ENCODE data around the gene RNASE1. TPM values are rescaled to one million over a fixed set of nuclear protein-coding genes. Genes with fewer than 3 reads are reported as not detected.
A peak's percentile ranks its signal among the peaks of the same experiment; 100 is the strongest.
"Not testable (repeated sequence)": the region's sequence is repeated elsewhere in the genome, so short reads cannot be mapped to it uniquely, and the experiment has no call there.

The RNASE1 gene
- total RNA-seq, 1 donor: not detected

- TF ChIP-seq CTCF (IDR thresholded peaks at IDR 0.05; ENCODE audit: insufficient read depth, low read depth, low read length): peak; percentile 11
- H3K4me3 ChIP-seq (ENCODE audit: low read depth, low read length): no peak overlapping the region
- peak; percentile 14 for DNase-seq (ENCODE audit: low read depth)
These were observed 34.2 kb upstream of the RNASE1 start for GRCh38 chr14:20836668-20837338.

DNA sequence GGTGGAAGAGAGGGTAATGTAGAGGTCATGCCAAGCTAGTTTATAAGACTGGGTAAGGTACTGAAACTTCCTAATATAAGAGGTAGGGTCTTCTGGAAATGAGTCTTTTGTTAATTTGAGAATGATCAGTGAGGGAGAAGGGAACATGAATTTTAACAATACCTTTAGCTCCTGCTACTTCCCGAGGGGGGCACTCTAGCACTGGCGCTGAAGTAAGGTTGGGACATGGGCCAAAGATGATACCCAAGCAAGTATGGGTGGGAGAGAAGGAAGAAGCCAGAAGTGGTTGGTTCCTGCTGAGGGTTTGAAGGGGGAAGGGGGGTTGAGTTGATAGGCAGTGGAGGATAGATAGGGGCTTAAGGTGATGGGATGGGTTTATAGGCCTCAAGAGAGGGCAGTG, 32.3 kb upstream of the RNASE1 start:
- no peak for TF ChIP-seq CTCF (IDR thresholded peaks at IDR 0.05; ENCODE audit: insufficient read depth, low read depth, low read length)
- DNase-seq (ENCODE audit: low read depth): no peak
- no peak overlapping the region for H3K4me3 ChIP-seq (ENCODE audit: low read depth, low read length)

DNA sequence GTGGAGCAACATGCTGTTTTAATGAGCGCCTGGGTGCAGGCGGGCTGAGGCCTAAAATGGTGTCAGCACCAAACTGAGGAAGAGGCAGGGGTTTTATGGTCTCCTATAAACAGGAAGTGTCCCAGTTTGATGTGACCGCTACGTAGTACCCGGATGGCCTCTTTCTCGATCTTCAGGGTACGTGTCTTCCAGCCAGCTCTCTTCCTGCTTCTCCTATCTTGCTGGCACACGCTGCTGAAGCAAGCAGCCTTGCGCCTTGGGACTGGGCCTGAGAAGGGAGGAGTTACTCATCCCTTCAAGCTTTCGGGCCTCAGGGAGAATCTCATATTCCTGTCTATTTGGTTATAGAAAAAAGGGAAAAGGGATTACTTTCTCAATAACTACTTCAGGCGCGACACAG, 28.2 kb upstream of the RNASE1 start:
- no peak for TF ChIP-seq CTCF (IDR thresholded peaks at IDR 0.05; ENCODE audit: insufficient read depth, low read depth, low read length)
- no peak for DNase-seq (ENCODE audit: low read depth)
- no peak overlapping the region for H3K4me3 ChIP-seq (ENCODE audit: low read depth, low read length)

GRCh38 chr14:20828024-20828694, 25.5 kb upstream of the RNASE1 start:
- DNase-seq (ENCODE audit: low read depth); H3K4me3 ChIP-seq (ENCODE audit: low read depth, low read length): not testable (repeated sequence)

- no peak for TF ChIP-seq CTCF (IDR thresholded peaks at IDR 0.05; ENCODE audit: insufficient read depth, low read depth, low read length)
- H3K4me3 ChIP-seq (ENCODE audit: low read depth, low read length): no peak overlapping the region
- DNase-seq (ENCODE audit: low read depth): no peak
These were observed 24.7 kb upstream of the RNASE1 start for GRCh38 chr14:20827326-20827725.

GRCh38 chr14:20826666-20827065, 24.0 kb upstream of the RNASE1 start:
- H3K4me3 ChIP-seq (ENCODE audit: low read depth, low read length); DNase-seq (ENCODE audit: low read depth): not testable (repeated sequence)

DNA sequence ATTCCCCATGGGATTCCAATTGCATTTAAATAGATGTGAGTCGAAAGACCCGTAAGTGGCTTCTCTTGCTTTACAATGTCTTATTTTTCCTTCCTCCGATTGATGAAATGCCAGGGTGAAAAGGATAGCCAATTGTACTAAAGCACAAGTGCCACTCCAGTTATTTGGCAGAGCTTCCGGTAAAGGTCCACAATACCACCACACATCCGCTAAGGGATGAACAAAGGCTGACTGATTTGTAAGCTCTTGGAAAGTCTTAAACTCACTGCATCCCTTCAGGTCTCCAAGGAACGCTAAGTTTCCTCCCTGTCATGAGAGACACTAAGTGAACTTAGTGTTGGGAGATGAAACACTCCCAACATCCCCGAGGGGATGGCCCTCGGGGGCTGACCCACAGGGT, 21.2 kb upstream of the RNASE1 start:
- no peak for TF ChIP-seq CTCF (IDR thresholded peaks at IDR 0.05; ENCODE audit: insufficient read depth, low read depth, low read length)
- H3K4me3 ChIP-seq (ENCODE audit: low read depth, low read length): no peak overlapping the region
- no peak for DNase-seq (ENCODE audit: low read depth)

GRCh38 chr14:20821521-20822108, 19.0 kb upstream of the RNASE1 start:
- not testable (repeated sequence) for DNase-seq (ENCODE audit: low read depth); H3K4me3 ChIP-seq (ENCODE audit: low read depth, low read length)
